ENCODE data around the gene MGST2. TPM values are rescaled to one million over a fixed set of nuclear protein-coding genes. Genes with fewer than 3 reads are reported as not detected.
A peak's percentile ranks its signal among the peaks of the same experiment; 100 is the strongest.

The MGST2 gene
- polyA plus RNA-seq, 3 donors = 41.7 to 221 (median 153) TPM

- no peaks in the 10 kb centered on the region for H4K20me1 ChIP-seq (ENCODE audit: insufficient read depth, low read length)
- H3K27ac Mint-ChIP-seq = no peak overlapping the region
- H3K9ac ChIP-seq (ENCODE audit: insufficient read depth, low read length, poor library complexity, severe bottlenecking) = no peak overlapping the region
- H3K27me3 ChIP-seq (ENCODE audit: control insufficient read depth in 2 of 2, insufficient read depth in 2 of 2, low read length in 2 of 2) = no peaks in the 10 kb centered on the region
- 100% methylated on average over 1 of the region's 1 CpG for WGBS (ENCODE audit: insufficient coverage)
- H3K27ac ChIP-seq (ENCODE audit: low read depth in 1 of 2, low read length in 2 of 2) = no peak overlapping the region
- H3K4me3 Mint-ChIP-seq = no peak overlapping the region
- peaks cover 0 to 2% (median 0%) of the 10 kb centered on the region in 7 donors for H3K9me3 Mint-ChIP-seq
- no peaks in the 10 kb centered on the region for H3K36me3 ChIP-seq (replicated peaks in 1 of 2; ENCODE audit: control insufficient read depth in 1 of 2, insufficient read depth in 2 of 2, low read length in 2 of 2)
- no peaks in the 10 kb centered on the region for H3K27me3 Mint-ChIP-seq (ENCODE audit: low read depth in 3 of 3)
- H3K79me2 ChIP-seq (ENCODE audit: insufficient read depth, low read length) = no peaks in the 10 kb centered on the region
- no peaks in the 10 kb centered on the region for H3K36me3 Mint-ChIP-seq
- H3K4me1 Mint-ChIP-seq = peaks cover 20% of the 10 kb centered on the region
- H3K4me2 ChIP-seq (replicated peaks; ENCODE audit: extremely low read depth, low read length, poor library complexity, severe bottlenecking) = no peak overlapping the region
- no peak overlapping the region for H2AFZ ChIP-seq (ENCODE audit: insufficient read depth, low read depth, low read length, poor library complexity, severe bottlenecking)
- TF ChIP-seq CTCF (IDR thresholded peaks at IDR 0.05) = no peak
- no peaks in the 10 kb centered on the region for H3K9me3 ChIP-seq (replicated peaks in 1 of 2; ENCODE audit: control insufficient read depth in 1 of 2, insufficient read depth in 1 of 2, low read length in 2 of 2)
- no peak for DNase-seq
- no peak overlapping the region for H3K4me3 ChIP-seq (replicated peaks in 1 of 3; ENCODE audit: low read depth in 2 of 3, low read length in 3 of 3)
- peaks cover 10 to 14% of the 10 kb centered on the region in 2 donors for H3K4me1 ChIP-seq (ENCODE audit: control insufficient read depth in 1 of 2, insufficient read depth in 2 of 2, low read length in 2 of 2)
- intact Hi-C loops (cut with micrococcal nuclease) = no loop called here
These were observed 17.7 kb upstream of the MGST2 start for GRCh38 chr4:139647952-139648351.

GRCh38 chr4:139651282-139652194 lies 14.1 kb upstream of the MGST2 start:
- Mint-ChIP-seq H3K27ac (peak overlapping the region in 1 of 7 donors; percentile 3), H3K4me3 (peak overlapping the region; percentile 27 to 47), H3K27me3 (ENCODE audit: low read depth in 3 of 3) (peaks cover 0 to 5% (median 0%) of the 10 kb centered on the region in 3 donors), H3K4me1 (peaks cover 16% of the 10 kb centered on the region), H3K9me3 (peaks cover 0 to 2% (median 0%) of the 10 kb centered on the region in 7 donors), H3K36me3 (no peaks in the 10 kb centered on the region)
- Histone ChIP-seq H3K27me3 (ENCODE audit: control insufficient read depth in 2 of 2, insufficient read depth in 2 of 2, low read length in 2 of 2) (no peaks in the 10 kb centered on the region), H3K36me3 (replicated peaks in 1 of 2; ENCODE audit: control insufficient read depth in 1 of 2, insufficient read depth in 2 of 2, low read length in 2 of 2) (no peaks in the 10 kb centered on the region), H3K27ac (ENCODE audit: low read depth in 1 of 2, low read length in 2 of 2) (no peak overlapping the region), H3K9me3 (replicated peaks in 1 of 2; ENCODE audit: control insufficient read depth in 1 of 2, insufficient read depth in 1 of 2, low read length in 2 of 2) (no peaks in the 10 kb centered on the region), H2AFZ (ENCODE audit: insufficient read depth, low read depth, low read length, poor library complexity, severe bottlenecking) (peak overlapping the region; percentile 44), H3K4me2 (replicated peaks; ENCODE audit: extremely low read depth, low read length, poor library complexity, severe bottlenecking) (peak overlapping the region; percentile 55), H3K9ac (ENCODE audit: insufficient read depth, low read length, poor library complexity, severe bottlenecking) (no peak overlapping the region), H4K20me1 (ENCODE audit: insufficient read depth, low read length) (no peaks in the 10 kb centered on the region), H3K79me2 (ENCODE audit: insufficient read depth, low read length) (no peaks in the 10 kb centered on the region), H3K4me3 (replicated peaks in 1 of 3; ENCODE audit: low read depth in 2 of 3, low read length in 3 of 3) (no peak overlapping the region), H3K4me1 (ENCODE audit: control insufficient read depth in 1 of 2, insufficient read depth in 2 of 2, low read length in 2 of 2) (peaks cover 10 to 14% of the 10 kb centered on the region in 2 donors)
- WGBS (ENCODE audit: insufficient coverage) = 0% methylated on average over 2 of the region's 13 CpGs
- TF ChIP-seq CTCF (IDR thresholded peaks at IDR 0.05) = peak; percentile 93
- DNase-seq = peak; percentile 65 to 70 (median 68)
- intact Hi-C loops (cut with micrococcal nuclease) = loop anchor here in 1 of 2 donors (10.0 kb wide), 1 partner anchor 47 kb away; no protein-coding TSS in a partner anchor

Data from CD14-positive monocyte (primary cell).